GM10248 (cell line): Measurements from ENCODE around the gene PTPRQ.
A peak's percentile ranks its signal among the peaks of the same experiment; 100 is the strongest.

ENCODE experiments used
- CTCF ChIA-PET: fragments of 300-600 bp; sonication (Branson Sonifier 250); formaldehyde crosslinking; extraction: SDS; loops from one replicate; lab custom pipeline; 2021; ENCODE audit warnings: antibody characterized with exemption; lab: Yijun Ruan, JAX
- POLR2A ChIA-PET: fragments of 350-650 bp; sonication (Branson Sonifier 250); formaldehyde crosslinking; extraction: SDS; loops from one replicate; lab custom pipeline; 2020; ENCODE audit warnings: antibody characterized with exemption; lab: Yijun Ruan, JAX
- DNase-seq: peaks from one replicate; pipeline ENCODE4 v3.0.0; 2012; ENCODE audit errors: extremely low spot score
- TF ChIP-seq, protein P1 (sequence below): IDR thresholded peaks from 2 replicates; pipeline ENCODE4 v1.5.1; 2012; ENCODE audit warnings: mild to moderate bottlenecking, low read depth; ENCODE audit errors: extremely low read depth, missing control alignments, control extremely low read depth

Gene PTPRQ

GRCh38 chr12:80709811-80710726, 266.0 kb downstream of the PTPRQ start:
- no peak for DNase-seq
- CTCF ChIA-PET = interaction anchor here (0.7 to 1.5 kb wide), 19 partner anchors 8 to 418 kb away, joined by 3 to 9 read pairs (median 4); no protein-coding TSS in a partner anchor
- POLR2A ChIA-PET = no interaction called here
- TF ChIP-seq, protein P1, sequence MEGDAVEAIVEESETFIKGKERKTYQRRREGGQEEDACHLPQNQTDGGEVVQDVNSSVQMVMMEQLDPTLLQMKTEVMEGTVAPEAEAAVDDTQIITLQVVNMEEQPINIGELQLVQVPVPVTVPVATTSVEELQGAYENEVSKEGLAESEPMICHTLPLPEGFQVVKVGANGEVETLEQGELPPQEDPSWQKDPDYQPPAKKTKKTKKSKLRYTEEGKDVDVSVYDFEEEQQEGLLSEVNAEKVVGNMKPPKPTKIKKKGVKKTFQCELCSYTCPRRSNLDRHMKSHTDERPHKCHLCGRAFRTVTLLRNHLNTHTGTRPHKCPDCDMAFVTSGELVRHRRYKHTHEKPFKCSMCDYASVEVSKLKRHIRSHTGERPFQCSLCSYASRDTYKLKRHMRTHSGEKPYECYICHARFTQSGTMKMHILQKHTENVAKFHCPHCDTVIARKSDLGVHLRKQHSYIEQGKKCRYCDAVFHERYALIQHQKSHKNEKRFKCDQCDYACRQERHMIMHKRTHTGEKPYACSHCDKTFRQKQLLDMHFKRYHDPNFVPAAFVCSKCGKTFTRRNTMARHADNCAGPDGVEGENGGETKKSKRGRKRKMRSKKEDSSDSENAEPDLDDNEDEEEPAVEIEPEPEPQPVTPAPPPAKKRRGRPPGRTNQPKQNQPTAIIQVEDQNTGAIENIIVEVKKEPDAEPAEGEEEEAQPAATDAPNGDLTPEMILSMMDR = peak; percentile 48

GRCh38 chr12:80710727-80711449, 266.9 kb downstream of the PTPRQ start:
- TF ChIP-seq, protein P1 = no peak
- ChIA-PET POLR2A (no interaction called here), CTCF (interaction anchor here (0.7 to 1.5 kb wide), 17 partner anchors 10 to 417 kb away, joined by 3 to 9 read pairs (median 4); no protein-coding TSS in a partner anchor)
- no peak for DNase-seq

DNA sequence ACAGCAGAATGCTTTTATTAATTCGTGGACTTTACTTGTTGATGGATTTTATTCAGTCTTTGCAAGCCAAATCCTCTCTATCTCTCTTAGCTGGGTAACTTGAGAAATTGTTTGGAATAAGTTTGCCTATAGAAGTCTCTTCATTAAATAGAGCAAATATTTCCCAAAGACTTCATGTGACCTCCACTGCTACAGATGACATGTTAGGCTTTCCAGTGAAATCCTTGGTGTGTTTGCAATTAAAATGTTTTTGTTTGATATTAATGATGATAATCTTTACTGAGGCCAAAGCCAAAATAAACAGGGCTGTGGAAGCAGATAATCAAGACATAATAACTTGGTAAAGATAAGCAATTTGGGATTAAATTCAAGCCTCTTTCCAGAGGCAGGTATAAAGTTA, 267.8 kb downstream of the PTPRQ start:
- CTCF ChIA-PET = interaction anchor here (0.9 to 1.5 kb wide), 3 partner anchors 8 to 235 kb away, joined by 3 read pairs; no protein-coding TSS in a partner anchor
- no peak for DNase-seq
- TF ChIP-seq, protein P1 = no peak
- POLR2A ChIA-PET = no interaction called here

DNA sequence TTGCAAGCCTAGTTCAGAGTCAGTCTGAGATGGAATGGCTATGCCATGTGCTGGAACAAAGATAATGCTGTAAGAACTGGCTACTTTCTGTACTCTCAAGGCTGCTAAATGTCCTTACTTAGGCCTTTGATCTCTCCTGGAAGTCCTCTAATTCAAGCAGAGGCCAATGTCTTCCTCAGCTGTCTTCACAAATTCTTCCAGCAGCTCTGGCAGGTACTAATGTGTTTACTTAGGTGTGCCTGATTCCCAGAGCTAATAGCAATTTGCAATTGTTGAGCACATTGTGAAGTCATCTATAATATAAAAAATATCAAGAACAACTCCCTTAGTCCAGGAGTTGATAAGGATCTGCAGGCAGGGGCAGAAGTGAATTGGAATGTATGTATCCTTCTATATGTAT, 268.8 kb downstream of the PTPRQ start:
- POLR2A ChIA-PET = no interaction called here
- CTCF ChIA-PET = interaction anchor here (0.9 kb wide), 1 partner anchor 9 kb away, joined by 3 read pairs; no protein-coding TSS in a partner anchor
- DNase-seq = no peak
- TF ChIP-seq, protein P1 = no peak

DNA sequence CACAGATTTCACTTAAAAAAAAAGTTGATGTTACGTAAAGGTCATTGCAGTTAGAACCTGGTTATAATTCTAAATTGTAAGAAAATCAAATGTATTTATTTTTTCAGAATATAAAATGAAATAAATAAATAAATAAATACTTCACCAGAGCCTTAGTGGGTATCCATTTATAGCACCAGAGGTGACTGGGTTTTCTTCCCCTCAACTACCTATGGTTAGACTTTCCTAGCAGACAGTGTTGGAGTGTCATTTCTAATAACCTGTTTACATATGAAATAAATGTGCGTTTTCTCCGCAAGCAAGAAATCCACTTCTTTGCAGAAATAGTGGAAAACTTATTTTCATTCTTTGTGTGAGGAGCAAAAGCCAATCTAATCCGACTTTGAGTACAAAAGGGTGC, 269.4 kb downstream of the PTPRQ start:
- TF ChIP-seq, protein P1 = no peak
- ChIA-PET POLR2A (no interaction called here), CTCF (no interaction called here)
- no peak for DNase-seq

GRCh38 chr12:80714055-80714454, 270.0 kb downstream of the PTPRQ start:
- DNase-seq = no peak
- ChIA-PET CTCF (no interaction called here), POLR2A (no interaction called here)
- TF ChIP-seq, protein P1 = no peak
